Endodermal cell (in vitro differentiated cells): ENCODE data around the gene ADAMTS16. TPM values are rescaled to one million over a fixed set of nuclear protein-coding genes. Genes with fewer than 3 reads are reported as not detected.

ENCODE experiments used
- DNase-seq: peaks from one replicate; pipeline ENCODE4 v3.0.0-alpha.2; 2017
- H3K27ac ChIP-seq: 2 replicates; pipeline ENCODE4 v1.5.1; 2013; ENCODE audit warnings: mild to moderate bottlenecking, low read depth, low read length, moderate library complexity
- H3K27me3 ChIP-seq: 2 replicates; pipeline ENCODE4 v1.6.1; 2013; ENCODE audit warnings: mild to moderate bottlenecking, low read length, moderate library complexity; ENCODE audit not compliant: insufficient read depth, control insufficient read depth, poor library complexity, severe bottlenecking
- H3K36me3 ChIP-seq: 2 replicates; pipeline ENCODE4 v1.7.0; 2013; ENCODE audit warnings: mild to moderate bottlenecking, low read length, moderate library complexity; ENCODE audit not compliant: control insufficient read depth, insufficient read depth
- H3K4me1 ChIP-seq: one replicate; pipeline ENCODE4 v1.7.0; 2013; ENCODE audit warnings: low read length; ENCODE audit not compliant: control insufficient read depth, insufficient read depth
- H3K4me3 ChIP-seq: 2 replicates; pipeline ENCODE4 v1.5.1; 2013; ENCODE audit warnings: mild to moderate bottlenecking, low read length, moderate library complexity
- H3K9ac ChIP-seq: 2 replicates; pipeline ENCODE4 v1.6.1; 2013; ENCODE audit warnings: mild to moderate bottlenecking, low read length, moderate library complexity; ENCODE audit not compliant: poor library complexity, severe bottlenecking; ENCODE audit errors: extremely low read depth
- H3K9me3 ChIP-seq: 2 replicates; pipeline ENCODE4 v1.6.1; 2013; ENCODE audit warnings: mild to moderate bottlenecking, low read length, moderate library complexity; ENCODE audit not compliant: control insufficient read depth
- H3K27ac Mint-ChIP-seq: 2 replicates; pipeline ENCODE4 v1.8.0; 2020; ENCODE audit warnings: mixed read lengths
- H3K27me3 Mint-ChIP-seq: 2 replicates; pipeline ENCODE4 v1.8.0; 2021; ENCODE audit warnings: mild to moderate bottlenecking, mixed read lengths; ENCODE audit not compliant: insufficient read depth
- H3K36me3 Mint-ChIP-seq: 2 replicates; pipeline ENCODE4 v1.8.0; 2020; ENCODE audit warnings: low read depth, mixed read lengths
- H3K4me1 Mint-ChIP-seq: 2 replicates; pipeline ENCODE4 v1.8.0; 2020; ENCODE audit warnings: mixed read lengths
- H3K4me3 Mint-ChIP-seq: 2 replicates; pipeline ENCODE4 v1.8.0; 2020; ENCODE audit warnings: mild to moderate bottlenecking, moderate library complexity, mixed read lengths
- H3K9me3 Mint-ChIP-seq: 2 replicates; pipeline ENCODE4 v1.8.0; 2020; ENCODE audit warnings: mild to moderate bottlenecking, mixed read lengths
- WGBS, 2 experiments: methylation state at CpG; one replicate each; pipeline versions ENCODE4 v1.1.5 to v1.1.7; 2013; ENCODE audit warnings: missing lambda C conversion rate in 2 of 2, mixed read lengths in 1 of 2; ENCODE audit not compliant: insufficient coverage in 1 of 2, insufficient read length in 1 of 2; 5-methylcytosine and 5-hydroxymethylcytosine counted together
- total RNA-seq, 2 donors: library from RNA; stranded (reverse); fragmentation: NEBNext Ultra II Directional in 1 of 2; extraction: Animal tissue kit (Norgen Biotek cat#: 25700) in 1 of 2; gene quantifications; 2 replicates in 1 of 2; 3 replicates in 1 of 2; pipeline ENCODE4 v1.2.1, GENCODE V29; 2021
- TF ChIP-seq, protein P1 (sequence below): fragments of 200-600 bp; sonication (generic); conservative IDR thresholded peaks from 2 replicates; pipeline ENCODE4 v1.5.0; 2021; ENCODE audit warnings: antibody characterized with exemption, mild to moderate bottlenecking

ADAMTS16 gene
- total RNA-seq, 2 donors from 2014 or later = 0.77 to 7.4 TPM

DNA sequence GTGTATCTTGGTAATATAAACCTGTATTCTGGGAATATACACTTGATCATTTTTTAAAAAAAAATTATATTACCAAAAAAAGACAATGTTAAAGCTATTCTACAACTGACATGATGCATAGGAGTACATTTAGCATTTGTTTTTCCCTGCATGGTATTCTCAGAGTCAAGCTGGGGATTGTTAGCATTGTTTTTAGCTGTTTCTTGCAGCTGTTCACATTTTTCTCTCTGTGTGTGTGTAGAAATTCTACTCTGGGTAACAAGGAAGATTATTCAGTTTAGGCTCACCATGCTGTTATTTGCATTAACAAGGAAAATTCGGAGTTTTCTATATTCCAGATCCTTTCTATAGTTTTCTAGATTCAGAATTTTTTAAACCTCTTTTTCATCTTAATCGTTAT lies 62.2 kb downstream of the ADAMTS16 start:
- Histone ChIP-seq H3K4me3 (no peak overlapping the region), H3K27ac (no peak overlapping the region), H3K9me3 (no peaks in the 10 kb centered on the region), H3K9ac (no peak overlapping the region), H3K27me3 (no peaks in the 10 kb centered on the region), H3K4me1 (peaks cover 6% of the 10 kb centered on the region), H3K36me3 (no peaks in the 10 kb centered on the region)
- no peak for DNase-seq
- Mint-ChIP-seq H3K9me3 (peaks cover 7% of the 10 kb centered on the region), H3K36me3 (peaks cover 17% of the 10 kb centered on the region), H3K27me3 (no peaks in the 10 kb centered on the region), H3K4me3 (no peak overlapping the region), H3K4me1 (peaks cover 21% of the 10 kb centered on the region), H3K27ac (no peak overlapping the region)
- TF ChIP-seq, protein P1, sequence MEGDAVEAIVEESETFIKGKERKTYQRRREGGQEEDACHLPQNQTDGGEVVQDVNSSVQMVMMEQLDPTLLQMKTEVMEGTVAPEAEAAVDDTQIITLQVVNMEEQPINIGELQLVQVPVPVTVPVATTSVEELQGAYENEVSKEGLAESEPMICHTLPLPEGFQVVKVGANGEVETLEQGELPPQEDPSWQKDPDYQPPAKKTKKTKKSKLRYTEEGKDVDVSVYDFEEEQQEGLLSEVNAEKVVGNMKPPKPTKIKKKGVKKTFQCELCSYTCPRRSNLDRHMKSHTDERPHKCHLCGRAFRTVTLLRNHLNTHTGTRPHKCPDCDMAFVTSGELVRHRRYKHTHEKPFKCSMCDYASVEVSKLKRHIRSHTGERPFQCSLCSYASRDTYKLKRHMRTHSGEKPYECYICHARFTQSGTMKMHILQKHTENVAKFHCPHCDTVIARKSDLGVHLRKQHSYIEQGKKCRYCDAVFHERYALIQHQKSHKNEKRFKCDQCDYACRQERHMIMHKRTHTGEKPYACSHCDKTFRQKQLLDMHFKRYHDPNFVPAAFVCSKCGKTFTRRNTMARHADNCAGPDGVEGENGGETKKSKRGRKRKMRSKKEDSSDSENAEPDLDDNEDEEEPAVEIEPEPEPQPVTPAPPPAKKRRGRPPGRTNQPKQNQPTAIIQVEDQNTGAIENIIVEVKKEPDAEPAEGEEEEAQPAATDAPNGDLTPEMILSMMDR = no peak
- WGBS, 2 experiments = 100% methylated on average over 1 of the region's 2 CpGs

DNA sequence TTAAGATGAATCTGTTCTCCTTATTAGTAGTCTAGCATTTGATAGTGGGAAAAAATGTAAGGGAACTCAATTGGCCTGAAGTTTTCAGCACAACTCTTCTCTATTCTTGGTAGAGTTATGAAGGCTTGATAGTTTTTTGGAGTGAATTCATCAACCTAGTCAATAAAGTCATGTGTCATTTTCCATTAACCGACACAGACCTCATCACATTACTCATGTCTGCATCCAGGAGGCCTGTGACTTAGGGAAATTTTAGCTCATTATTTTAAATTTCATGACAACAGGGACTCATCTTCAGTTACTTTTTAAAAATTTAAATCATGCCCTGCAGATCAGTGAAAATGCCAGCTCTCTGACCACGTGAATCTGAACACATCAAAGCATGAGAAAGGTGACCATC lies 63.3 kb downstream of the ADAMTS16 start:
- Mint-ChIP-seq H3K27me3 (no peaks in the 10 kb centered on the region), H3K4me3 (no peak overlapping the region), H3K4me1 (peaks cover 17% of the 10 kb centered on the region), H3K36me3 (peaks cover 17% of the 10 kb centered on the region), H3K27ac (no peak overlapping the region), H3K9me3 (peaks cover 7% of the 10 kb centered on the region)
- no peak for DNase-seq
- Histone ChIP-seq H3K9me3 (no peaks in the 10 kb centered on the region), H3K4me3 (no peak overlapping the region), H3K4me1 (peaks cover 6% of the 10 kb centered on the region), H3K27ac (no peak overlapping the region), H3K36me3 (no peaks in the 10 kb centered on the region), H3K9ac (no peak overlapping the region), H3K27me3 (no peaks in the 10 kb centered on the region)
- TF ChIP-seq, protein P1 = no peak
- 95 to 100% methylated on average over 2 of the region's 2 CpGs for WGBS, 2 experiments

DNA sequence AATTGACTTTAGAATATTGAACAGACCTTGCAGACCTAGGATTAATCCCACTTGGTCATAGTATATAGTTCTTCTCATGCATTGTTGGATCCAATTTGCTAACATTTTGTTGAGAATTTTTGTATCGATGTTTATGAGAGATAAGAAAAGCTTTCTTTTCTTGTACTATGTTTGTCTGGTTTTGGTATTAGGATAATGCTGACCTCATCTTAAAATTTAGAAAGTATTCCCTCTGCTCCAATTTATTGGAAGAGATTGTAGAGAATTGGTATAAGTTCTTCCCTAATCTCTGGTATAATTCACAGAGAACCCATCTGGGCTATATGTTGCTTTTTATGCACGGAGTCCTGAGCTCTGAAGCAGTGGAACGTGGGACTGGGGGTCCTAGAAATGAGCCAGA lies 67.7 kb downstream of the ADAMTS16 start:
- H3K4me3 Mint-ChIP-seq = no peak overlapping the region
- WGBS, 2 experiments = 94% methylated on average over 3 of the region's 3 CpGs; no CpG with 5 or more reads in 1 of the 2 experiments
- H3K9me3 ChIP-seq = no peaks in the 10 kb centered on the region
- H3K4me3 ChIP-seq = no peak overlapping the region
- H3K9ac ChIP-seq = no peak overlapping the region
- no peaks in the 10 kb centered on the region for H3K4me1 Mint-ChIP-seq
- no peaks in the 10 kb centered on the region for H3K27me3 Mint-ChIP-seq
- no peaks in the 10 kb centered on the region for H3K36me3 ChIP-seq
- DNase-seq = no peak
- no peaks in the 10 kb centered on the region for H3K4me1 ChIP-seq
- H3K9me3 Mint-ChIP-seq = peaks cover 7% of the 10 kb centered on the region
- H3K27ac ChIP-seq = no peak overlapping the region
- TF ChIP-seq, protein P1 = no peak
- H3K27ac Mint-ChIP-seq = no peak overlapping the region
- peaks cover 17% of the 10 kb centered on the region for H3K36me3 Mint-ChIP-seq
- H3K27me3 ChIP-seq = no peaks in the 10 kb centered on the region
